ENCODE measurements around the gene RAB18.

DNA sequence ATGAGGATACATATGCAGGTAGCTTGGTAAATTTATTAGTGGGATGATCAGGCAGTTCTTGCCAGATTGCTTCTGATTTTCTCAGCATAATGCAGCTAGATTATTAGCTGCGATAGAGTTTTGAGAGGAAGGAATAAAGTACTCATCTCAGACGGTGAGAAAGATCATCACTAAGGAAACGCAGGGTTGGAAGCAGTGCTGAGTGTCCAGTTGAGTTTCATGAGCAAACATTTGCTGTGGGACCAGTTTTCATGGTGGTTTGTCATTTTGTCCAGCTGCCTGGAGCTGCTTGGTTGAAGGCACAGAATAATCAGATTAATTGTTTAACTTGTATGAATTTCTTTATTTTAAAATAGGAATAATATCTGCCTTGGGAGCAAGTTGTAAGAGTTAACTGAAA is 33.1 kb downstream of the RAB18 start:
- TF ChIP-seq, protein P1, sequence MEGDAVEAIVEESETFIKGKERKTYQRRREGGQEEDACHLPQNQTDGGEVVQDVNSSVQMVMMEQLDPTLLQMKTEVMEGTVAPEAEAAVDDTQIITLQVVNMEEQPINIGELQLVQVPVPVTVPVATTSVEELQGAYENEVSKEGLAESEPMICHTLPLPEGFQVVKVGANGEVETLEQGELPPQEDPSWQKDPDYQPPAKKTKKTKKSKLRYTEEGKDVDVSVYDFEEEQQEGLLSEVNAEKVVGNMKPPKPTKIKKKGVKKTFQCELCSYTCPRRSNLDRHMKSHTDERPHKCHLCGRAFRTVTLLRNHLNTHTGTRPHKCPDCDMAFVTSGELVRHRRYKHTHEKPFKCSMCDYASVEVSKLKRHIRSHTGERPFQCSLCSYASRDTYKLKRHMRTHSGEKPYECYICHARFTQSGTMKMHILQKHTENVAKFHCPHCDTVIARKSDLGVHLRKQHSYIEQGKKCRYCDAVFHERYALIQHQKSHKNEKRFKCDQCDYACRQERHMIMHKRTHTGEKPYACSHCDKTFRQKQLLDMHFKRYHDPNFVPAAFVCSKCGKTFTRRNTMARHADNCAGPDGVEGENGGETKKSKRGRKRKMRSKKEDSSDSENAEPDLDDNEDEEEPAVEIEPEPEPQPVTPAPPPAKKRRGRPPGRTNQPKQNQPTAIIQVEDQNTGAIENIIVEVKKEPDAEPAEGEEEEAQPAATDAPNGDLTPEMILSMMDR (IDR thresholded peaks at IDR 0.05; ENCODE audit: low read depth, low read length) = no peak
- TF ChIP-seq EZH2phosphoT487 (IDR thresholded peaks at IDR 0.05; ENCODE audit: low read depth) = no peak

Data from OCI-LY3 (cell line).